GM21825 (cell line): Measurements from ENCODE around the gene LPP.

Experiments used
- ATAC-seq: cut with Tn5 transposase; IDR thresholded peaks from one replicate; pipeline ENCODE4 v1.9.1; 2021; ENCODE audit warnings: mild to moderate bottlenecking, moderate library complexity; ENCODE audit not compliant: unreplicated experiment

Gene LPP

DNA sequence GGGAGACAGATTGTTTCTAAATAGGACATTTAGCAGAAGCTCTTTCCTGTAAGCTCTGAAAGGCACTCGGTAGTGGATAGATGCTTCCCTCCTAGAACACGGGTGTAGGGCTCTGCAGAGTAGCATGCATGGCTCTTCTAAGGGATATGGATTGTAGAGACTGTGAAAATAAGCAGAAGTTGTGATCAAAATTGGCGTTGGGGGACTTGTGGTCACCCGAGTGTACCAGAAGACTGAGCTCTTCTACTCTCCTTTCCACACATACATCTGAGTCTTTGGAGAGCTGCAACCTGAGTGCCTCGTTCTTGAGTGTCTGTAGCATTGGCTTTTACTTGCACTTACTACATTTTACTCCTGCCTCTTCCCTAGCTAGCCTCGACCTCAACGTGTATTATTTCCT, 197.7 kb downstream of the LPP start:
- no peak for ATAC-seq

DNA sequence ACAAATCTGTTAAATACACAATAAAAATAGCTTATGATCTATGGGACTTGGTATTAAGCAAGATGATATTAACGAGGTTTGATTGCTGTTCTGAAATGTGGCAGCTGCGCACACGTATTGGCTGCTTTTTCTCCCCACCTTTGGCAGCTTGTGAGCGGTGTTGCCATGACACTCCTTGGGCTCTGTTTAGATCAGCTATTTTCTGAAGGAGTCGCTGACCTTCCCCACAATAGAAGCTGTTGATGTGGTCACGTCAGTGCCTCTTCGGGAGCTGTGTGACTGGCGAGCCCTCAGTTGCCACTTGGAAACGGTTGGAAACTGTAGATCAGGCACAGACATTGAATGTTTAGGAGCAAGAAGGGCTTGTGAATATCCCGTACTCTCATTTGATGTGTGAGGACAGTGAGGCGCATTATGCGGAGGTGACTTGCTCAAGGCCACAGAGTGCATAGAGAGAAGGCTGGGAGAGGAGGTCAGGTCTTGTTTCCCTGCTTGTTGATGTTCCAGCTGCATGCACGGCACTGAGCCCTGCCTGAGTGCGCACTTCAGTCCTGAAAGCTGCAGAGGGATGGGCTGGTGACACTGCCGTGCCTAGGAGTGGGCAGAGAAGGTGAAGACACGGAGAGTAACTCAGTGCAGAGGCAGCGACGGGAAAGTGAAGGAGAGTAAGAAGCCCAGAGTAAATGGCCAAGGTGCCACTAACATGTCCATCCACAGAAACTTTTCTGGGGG, 198.4 kb downstream of the LPP start:
- no peak for ATAC-seq

DNA sequence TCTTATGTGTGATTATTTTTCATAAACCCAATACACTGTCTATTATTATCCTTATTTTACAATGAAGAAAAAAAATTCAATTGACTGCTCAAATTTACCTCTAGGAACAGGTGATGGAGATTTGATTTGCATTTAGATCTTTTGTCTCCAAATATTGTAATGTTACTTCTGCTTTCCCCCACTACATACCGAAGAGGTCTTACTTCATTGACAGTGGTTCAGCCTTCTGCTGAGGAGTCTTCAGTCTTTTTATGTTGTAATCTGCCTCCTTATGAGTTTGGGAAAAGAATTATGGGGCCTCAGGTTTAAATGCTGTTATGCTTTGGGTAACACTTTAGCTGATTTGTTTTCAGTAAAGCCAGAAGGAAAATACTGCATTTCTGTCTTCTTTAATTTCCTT, 199.5 kb downstream of the LPP start:
- no peak for ATAC-seq

DNA sequence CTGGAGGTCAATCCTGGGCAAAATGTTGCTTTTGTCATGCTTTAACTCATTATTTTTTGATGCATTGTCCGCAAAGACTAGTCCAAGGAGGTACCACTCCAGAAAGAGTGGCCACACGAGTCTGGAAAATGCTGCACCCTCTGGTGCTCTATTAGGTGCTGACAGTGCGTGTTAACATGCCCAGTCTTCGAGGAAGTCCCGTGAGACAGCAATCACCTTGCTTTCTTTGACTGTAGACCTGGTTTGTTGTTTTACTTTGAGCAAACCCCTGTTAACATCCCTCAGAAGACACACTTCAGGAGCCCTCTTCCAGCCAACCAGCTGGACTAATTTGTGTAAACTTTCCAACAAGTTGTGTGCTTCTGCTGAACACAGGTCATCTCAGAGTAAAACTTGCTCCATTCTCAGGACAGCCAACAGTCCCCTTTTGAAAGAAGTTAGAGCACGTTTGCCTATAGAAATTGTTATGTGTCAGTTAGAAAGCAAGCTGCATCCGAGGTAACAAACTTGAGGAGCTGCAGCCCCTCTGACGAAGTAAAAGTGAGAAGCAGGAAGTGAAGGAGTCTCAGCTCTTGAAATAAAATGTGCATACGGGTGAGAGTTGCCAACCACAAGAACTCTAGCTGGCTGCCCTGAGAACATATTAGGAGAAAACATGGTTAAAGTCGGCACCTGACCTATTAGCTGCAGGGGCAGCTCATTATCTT, 205.0 kb downstream of the LPP start:
- ATAC-seq: no peak

DNA sequence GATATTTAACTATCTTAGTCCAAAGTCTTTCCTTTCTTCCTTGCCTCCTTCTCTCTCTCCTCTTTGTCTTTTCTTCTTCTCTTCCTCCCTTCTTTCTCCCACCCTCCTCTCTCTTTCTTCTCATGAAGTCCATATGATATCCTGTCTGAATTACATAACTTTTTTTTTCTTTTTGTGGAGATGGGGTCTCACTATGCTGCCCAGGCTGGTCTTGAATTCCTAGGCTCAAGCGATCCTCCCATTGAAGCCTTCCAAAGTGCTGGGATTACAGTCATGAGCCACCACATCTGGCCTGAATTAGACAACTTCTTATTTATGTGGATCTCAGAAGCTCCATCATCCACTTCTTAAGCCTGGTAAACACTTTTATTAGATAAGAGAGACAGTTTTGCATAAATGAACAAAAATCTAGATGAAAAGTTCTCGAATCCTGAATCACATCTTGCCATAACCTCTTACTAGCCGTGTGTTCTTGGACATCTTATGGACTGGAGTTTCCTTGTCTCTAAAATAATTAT, 206.5 kb downstream of the LPP start:
- ATAC-seq: no peak

DNA sequence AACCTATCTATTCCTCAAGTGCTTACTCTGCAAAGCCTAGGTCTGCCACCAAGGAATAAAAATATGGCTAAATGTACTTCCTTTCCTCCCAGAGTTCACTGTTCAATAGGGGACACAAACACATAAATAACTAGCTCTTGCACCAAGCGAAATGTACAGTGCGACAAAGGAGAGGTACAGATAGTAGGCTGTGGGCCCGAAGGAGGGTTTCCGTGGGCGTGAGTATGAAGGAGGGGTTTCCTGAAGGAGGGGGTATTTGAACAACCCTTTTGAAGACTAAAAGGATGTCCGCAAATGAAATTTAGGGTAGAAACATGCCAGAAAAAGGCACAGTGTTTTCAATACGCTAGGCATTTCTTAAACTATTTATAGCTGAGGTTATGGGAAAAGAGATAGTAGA, 207.9 kb downstream of the LPP start:
- ATAC-seq: no peak

DNA sequence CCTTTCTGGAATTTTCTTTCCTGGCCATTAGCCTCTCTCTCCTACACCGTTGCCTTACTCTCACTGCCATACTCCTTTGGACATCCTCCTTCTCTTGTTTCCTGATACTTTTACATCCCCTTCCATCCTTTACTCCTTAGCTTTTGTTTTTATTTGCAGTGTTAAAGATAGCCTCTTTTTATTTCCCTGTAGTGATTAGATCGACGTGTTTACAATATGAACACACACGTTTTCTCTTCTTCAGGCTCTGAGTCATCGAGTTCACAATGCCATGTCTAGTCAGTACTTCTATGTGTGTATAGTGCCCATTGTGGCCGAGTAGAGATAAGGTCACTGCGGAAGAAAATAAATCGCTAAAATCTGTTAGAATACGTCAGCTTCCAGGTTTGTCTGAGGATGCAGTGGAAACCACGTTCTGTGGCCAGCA, 208.5 kb downstream of the LPP start:
- no peak for ATAC-seq

DNA sequence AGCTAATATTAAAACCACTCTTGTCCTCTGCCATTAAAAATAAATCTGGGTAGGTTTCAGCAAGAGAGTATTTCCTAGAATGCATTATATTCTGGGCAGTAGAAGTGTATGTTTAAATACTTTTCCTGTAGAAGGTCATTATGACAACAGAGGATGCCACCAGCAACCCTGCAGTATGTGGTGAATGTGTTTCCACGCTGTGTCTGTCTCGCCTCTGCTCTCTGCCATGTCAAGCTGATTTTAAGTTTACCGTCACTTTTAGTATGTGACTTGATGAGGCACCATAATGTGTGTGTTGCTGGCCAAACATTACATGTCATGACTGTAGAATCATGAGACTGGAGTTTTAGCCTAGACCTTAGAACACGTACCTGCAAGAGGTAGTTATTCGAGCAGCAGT, 211.2 kb downstream of the LPP start:
- ATAC-seq: no peak

DNA sequence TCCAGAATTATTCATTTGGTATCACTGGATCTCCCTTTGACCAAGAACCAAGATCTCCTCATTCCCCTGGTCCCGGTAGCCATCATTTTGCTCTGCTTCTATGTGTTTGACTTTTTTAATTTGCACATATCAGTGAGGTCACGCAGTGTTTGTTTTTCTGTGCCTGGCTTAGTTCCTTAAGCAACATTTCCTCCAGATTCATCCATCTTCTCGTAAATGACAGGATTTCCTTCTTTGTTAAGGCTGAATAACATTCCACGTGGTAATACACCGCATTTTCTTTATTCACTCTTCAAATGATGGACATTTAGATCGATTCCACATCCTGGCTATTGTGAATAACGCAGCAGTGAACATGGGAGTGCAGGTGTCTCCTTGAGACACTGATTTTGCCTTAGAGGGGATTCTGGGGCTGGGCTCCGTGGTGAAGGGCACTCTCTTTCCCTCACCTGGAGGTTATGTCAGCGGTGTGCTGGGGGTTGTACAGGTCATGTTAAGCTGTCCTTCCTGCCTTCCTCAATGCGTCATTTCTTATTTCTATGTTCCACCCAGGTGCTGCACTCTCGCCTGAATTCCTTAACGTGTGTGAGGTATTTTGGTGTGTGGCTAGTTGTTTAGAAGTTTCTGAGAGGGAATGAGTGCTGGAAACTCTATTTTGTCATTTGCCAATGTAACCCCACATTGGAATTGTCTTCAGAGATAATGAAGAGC, 212.2 kb downstream of the LPP start:
- no peak for ATAC-seq

DNA sequence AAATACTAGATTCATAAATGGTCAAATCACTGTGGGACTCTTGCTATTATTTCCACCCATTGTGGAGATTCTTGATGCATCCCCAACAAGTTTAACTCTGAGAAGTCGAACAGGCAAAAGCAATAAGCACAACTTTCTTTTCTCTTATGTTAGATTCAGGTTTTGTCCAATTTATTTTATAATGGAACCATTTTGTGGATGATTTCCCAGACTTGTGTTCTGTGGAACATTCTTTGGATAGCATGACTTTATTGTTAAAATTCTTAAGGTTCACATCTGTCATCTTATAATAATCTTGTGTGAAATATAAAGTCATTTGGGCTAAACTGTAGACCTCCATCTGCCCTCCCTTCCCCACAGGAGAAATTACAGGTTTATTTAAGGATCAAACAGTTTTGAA, 213.7 kb downstream of the LPP start:
- ATAC-seq: no peak

DNA sequence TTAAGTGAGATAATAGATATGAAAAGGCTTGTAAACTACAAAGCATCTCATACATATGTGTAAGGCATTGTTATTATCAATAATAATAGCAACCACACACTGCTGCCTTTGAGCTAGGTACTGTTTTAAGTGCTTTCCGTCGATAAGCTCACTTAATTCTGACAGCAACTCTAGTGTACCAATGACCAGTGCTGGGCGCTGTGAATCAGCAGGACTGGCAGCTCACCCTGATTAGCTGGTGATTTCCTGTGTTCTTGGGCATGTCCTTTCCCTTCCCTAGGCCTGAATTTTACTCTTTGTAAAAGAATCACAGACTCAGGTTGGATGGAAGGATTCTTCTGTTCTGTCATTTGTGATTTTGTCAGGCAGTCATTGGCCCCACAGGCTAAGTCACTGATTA, 215.6 kb downstream of the LPP start:
- ATAC-seq: no peak

DNA sequence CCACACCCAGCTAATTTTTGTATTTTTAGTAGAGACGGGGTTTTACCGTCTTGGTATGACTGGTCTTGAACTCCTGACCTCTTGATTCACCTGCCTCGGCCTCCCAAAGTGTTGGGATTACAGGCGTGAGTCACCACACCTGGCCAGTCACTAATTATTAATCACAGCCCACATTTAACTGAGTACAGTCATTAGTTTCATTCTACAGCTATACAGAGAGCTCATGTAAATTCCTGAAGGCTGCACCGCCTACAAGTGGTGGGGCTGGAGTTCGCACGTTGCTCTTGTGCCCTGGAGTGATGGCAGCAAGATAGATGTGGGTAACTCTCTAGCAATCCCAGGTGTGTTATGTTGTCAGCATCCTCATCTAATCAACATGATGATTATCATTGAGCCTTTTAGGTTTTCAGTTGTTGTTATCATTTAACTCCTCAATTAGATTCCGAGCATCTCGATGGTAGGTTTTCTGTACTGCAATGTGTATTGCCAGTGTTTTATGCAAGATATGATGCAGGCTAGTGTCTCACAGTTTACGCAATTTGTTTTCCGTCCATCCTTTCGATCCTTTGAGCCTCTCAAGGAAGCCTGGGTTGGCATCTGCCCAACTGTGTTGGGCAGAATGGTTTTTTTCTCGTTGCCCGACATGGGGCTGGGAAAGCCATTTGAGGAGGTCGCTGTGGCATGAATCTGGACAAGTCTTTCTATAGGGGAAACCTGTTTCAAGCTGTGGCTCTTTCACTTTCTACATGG, 216.3 kb downstream of the LPP start:
- no peak for ATAC-seq

DNA sequence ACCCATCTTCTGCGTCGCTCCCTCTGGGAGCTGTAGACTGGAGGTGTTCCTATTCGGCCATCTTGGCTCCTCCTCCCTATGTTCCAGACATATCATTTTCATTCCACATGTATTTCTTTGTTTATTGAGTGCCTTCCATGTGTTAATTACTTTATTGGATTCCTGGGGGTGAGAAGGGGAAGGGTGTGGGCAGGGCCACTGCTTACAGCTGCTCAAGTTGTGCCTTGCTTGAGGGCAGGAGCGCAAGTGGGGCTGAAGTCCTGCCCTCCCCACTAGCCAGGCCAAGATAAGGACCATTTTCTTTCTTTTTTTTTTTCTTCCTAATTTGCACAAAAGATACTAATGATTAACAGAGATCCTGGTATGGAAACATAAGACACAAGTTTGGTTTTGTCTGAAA, 224.8 kb downstream of the LPP start:
- no peak for ATAC-seq

DNA sequence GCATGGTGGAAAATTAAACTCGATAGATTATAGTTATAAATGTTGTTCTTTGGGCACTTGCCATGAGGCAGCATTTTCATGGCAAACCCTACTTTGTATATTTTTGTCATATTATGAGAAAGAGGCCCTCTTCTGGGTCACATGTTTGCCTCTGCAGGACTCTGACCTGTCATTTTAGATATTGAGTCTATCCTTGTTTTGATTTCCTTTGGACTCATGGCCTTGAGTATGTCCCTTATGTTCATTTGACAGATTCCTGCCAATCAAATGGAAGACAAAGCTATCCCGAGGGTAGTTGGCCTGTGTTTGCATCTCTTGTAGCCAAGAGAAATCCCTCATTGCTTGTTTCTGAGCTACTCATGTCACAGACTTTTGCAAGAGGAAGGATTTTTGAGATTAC, 226.3 kb downstream of the LPP start:
- ATAC-seq: no peak

DNA sequence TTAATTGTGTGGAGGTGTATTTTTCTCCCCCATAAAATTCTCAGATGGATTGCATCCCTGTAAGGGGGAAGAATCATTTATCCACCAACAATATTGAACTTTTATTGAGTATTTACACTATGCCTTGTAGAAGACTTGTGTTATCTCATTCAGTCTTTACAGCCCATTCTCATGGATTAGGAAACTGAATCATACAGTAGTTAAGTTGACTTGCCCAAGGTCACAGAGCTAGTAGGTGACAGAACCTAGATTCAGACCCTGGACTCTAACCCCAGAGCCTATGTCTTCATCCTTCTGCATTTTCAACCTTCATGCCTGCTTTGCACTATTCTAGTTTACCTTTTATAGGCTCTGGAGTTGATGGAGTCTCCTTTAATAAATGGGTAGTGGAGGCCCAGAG, 226.8 kb downstream of the LPP start:
- no peak for ATAC-seq

DNA sequence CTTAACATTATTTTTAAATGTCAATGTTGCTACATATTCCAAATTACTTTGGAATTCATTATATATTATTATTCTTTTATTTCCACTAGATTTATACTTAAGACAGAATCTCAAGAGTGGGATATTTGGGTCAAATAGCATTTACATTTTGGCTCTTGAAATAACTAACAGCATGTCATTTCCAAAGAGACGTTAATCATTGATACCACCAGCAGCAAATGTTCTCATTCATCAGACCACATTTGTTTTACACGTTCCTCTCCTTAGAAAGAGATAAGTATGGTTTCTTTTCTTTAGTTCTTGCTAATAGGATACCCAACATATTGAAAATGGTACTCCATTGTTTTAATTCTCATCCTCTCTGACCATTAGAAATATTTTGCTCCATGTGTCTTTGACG, 229.8 kb downstream of the LPP start:
- no peak for ATAC-seq

DNA sequence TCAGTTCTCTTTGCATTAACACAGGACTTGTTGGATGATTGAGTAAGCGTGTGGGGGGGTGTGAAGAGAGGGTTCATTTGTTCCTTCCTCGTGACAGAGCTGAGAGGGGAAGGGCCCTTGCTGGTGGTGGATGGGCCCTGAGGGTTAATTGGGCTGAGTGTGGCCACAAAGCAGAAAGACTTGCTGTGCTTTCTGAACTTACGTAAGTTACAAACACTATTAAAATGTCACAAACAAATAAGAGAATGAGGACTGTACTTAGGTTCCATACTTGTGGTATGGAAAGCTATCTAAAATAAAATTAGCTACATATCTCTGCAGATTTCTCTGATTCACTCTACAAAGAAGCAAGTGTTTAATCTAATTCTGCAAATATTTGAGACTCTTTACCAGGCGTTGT, 231.3 kb downstream of the LPP start:
- no peak for ATAC-seq

DNA sequence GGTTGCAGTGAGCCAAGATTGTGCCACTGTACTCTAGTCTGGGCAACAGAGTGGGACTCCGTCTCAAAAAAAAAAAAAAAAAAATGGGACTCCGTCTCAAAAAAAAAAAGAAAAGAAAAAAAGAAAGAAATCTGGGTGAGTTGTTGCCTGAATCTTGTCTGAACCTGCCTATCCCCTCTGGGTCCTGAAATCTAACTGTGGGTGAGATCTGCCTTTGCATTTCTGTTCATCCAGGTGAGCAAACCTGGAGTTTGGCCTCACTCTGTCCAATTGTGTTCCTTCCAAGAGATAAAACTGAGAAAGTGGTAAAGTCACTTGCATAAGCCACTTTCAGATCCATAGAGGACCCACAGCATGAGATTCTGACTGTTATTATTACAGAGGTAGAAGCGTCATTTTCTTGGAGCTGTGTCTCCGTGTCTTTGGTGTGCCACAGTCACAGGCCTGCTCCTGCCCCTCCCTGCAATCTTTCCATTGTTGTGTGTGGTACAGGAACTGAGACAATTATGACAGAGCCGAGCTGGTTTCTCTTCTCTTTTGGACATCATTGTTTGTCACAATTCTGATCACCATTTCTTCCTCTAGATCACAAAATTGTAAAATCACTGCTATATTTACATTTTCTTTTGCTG, 235.9 kb downstream of the LPP start:
- ATAC-seq: peak; percentile 98

DNA sequence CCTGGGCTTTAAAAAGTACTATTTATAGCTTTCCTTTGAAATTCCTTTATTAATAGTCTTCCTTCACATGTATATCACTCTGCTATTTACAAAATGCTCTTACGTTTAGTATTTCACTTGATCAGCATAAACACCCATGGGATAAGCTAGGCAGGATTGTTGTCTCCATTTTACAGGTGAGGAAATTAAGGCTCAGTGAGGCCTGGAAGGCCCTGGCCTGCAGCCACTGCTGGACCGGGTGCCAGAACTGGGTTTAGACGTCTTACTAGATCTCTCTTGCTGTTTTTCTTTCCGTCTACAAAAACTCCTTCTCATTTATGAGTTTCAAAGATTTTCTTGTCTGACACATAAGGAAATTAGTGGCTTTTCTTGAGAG, 236.4 kb downstream of the LPP start:
- ATAC-seq: peak; percentile 14

DNA sequence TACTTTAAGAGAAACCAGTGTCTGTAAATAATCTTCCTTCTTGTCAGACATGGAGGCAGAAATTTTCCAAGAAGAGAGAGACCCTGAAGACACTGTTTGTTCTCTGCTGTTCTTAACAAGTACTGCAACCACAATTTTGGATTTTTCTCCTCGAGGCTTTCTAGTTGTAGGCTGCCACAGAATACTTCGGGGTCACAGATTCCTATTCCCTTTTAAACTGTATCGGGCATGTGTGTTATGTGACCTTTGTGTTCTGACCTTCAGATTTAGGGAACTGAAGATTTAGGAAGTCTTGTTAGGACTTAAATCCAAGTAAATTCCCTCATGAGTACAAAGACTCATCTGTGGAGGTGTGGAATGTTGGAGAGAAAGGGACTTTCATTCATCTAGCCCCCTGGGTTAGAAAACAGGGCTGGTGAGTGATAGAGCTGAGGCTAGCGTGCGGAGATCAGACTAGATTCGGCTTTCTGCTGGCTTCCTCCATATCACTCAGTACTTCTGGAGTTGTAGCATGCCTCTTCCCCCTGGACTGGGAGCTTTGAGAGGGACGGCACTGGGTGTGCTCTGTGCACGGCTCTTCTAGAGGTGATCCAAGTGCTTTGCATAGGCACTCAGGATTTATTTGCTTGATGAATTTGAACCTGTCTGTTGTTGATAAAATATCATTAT, 237.0 kb downstream of the LPP start:
- ATAC-seq: no peak
